ENCODE data around the gene CNTNAP5. TPM values are rescaled to one million over a fixed set of nuclear protein-coding genes. Genes with fewer than 3 reads are reported as not detected.

CNTNAP5 gene
- total and polyA plus RNA-seq, 2 of the 4 experiments (the other 2 are of a cell fraction), result not detected

- Histone ChIP-seq H3K4me1 (ENCODE audit: control insufficient read depth, insufficient read depth, low read length) (no peaks in the 10 kb centered on the region), H4K5ac (ENCODE audit: low read depth, low read length) (no peak overlapping the region), H3K36me3 (ENCODE audit: control insufficient read depth, insufficient read depth, low read length) (no peaks in the 10 kb centered on the region), H2BK15ac (ENCODE audit: low read depth, low read length) (no peak overlapping the region), H4K8ac (ENCODE audit: low read depth in 2 of 2, low read length in 2 of 2) (no peak overlapping the region), H3K18ac (ENCODE audit: low read depth, low read length) (no peak overlapping the region), H2BK5ac (ENCODE audit: low read depth, low read length, poor library complexity, severe bottlenecking) (no peak overlapping the region), H2AK5ac (ENCODE audit: low read depth, low read length) (no peak overlapping the region), H2AFZ (replicated peaks; ENCODE audit: low read length, poor library complexity) (no peak overlapping the region), H3K56ac (ENCODE audit: extremely low read depth, insufficient read depth, low read length) (no peak overlapping the region), H3K4me3 (ENCODE audit: insufficient read depth, low read depth, low read length) (no peak overlapping the region), H2AK9ac (replicated peaks; ENCODE audit: low read depth, low read length, poor library complexity) (no peak overlapping the region), H3K27me3 (ENCODE audit: control insufficient read depth, insufficient read depth, low read length) (no peaks in the 10 kb centered on the region), H3K79me1 (ENCODE audit: low read depth in 1 of 2, low read length in 2 of 2) (no peaks in the 10 kb centered on the region), H3K14ac (replicated peaks; ENCODE audit: low read depth, low read length) (no peak overlapping the region), H3K9ac (ENCODE audit: low read depth, low read length) (no peak overlapping the region), H3K4ac (ENCODE audit: low read depth, low read length) (no peak overlapping the region), H3K4me2 (ENCODE audit: low read depth, low read length) (no peak overlapping the region), H3K27ac (ENCODE audit: insufficient read depth, low read length) (no peak overlapping the region), H3K9me3 (ENCODE audit: control insufficient read depth, insufficient read depth, low read length) (no peaks in the 10 kb centered on the region), H3K9me1 (ENCODE audit: insufficient read depth, low read length) (no peaks in the 10 kb centered on the region), H4K91ac (ENCODE audit: insufficient read depth, low read depth, low read length) (no peak overlapping the region), H3K23ac (ENCODE audit: low read depth, low read length) (no peak overlapping the region), H2BK120ac (ENCODE audit: low read depth, low read length) (no peak overlapping the region), H4K20me1 (ENCODE audit: insufficient read depth, low read length) (no peaks in the 10 kb centered on the region), H2BK20ac (ENCODE audit: low read depth, low read length) (no peak overlapping the region)
- DNase-seq, result no peak
- no CpG with 5 or more reads among the region's 3 CpGs for WGBS, 2 experiments (ENCODE audit: extremely low coverage in 2 of 2, insufficient read length in 1 of 2)
- no TSS peak for BruUV-seq (replicated peaks)
- TF ChIP-seq CTCF (conservative IDR thresholded peaks at IDR 0.05; ENCODE audit: low read depth, low read length) (no peak), MAFK (IDR thresholded peaks at IDR 0.05; ENCODE audit: low read depth, low read length) (no peak), SMC3 (IDR thresholded peaks at IDR 0.05; ENCODE audit: low read depth, low read length) (no peak), CEBPB (IDR thresholded peaks at IDR 0.05; ENCODE audit: low read depth, low read length) (no peak), RCOR1 (IDR thresholded peaks at IDR 0.05; ENCODE audit: insufficient replicate concordance, low read length) (no peak), CHD1 (IDR thresholded peaks at IDR 0.05; ENCODE audit: low read depth, low read length) (no peak), POLR2A (IDR thresholded peaks at IDR 0.05; ENCODE audit: low read depth, low read length) (no peak), MXI1 (IDR thresholded peaks at IDR 0.05; ENCODE audit: borderline replicate concordance, low read depth, low read length) (no peak), BHLHE40 (IDR thresholded peaks at IDR 0.05; ENCODE audit: low read depth, low read length) (no peak)
- dilution Hi-C loops (cut with HindIII; ENCODE audit: low sequenced_read_pairs, unreplicated experiment) (no loop called here), intact Hi-C loops (cut with micrococcal nuclease) (no loop called here), in situ Hi-C loops (cut with MboI; ENCODE audit: low sequenced_read_pairs) (no loop called here)
- POLR2A ChIA-PET (ENCODE audit: unreplicated experiment), result no interaction called here
- CTCF ChIA-PET, result interaction anchor here (1.0 kb wide), 1 partner anchor 175 kb away, joined by 3 read pairs; no protein-coding TSS in a partner anchor
- no peak for ATAC-seq (ENCODE audit: low read depth)
These were observed 633.3 kb downstream of the CNTNAP5 start for GRCh38 chr2:124658373-124658772.

All from IMR-90 (cell line).